ENCODE results near the gene CXorf66. TPM values are rescaled to one million over a fixed set of nuclear protein-coding genes. Genes with fewer than 3 reads are reported as not detected.

The CXorf66 gene, protein sequence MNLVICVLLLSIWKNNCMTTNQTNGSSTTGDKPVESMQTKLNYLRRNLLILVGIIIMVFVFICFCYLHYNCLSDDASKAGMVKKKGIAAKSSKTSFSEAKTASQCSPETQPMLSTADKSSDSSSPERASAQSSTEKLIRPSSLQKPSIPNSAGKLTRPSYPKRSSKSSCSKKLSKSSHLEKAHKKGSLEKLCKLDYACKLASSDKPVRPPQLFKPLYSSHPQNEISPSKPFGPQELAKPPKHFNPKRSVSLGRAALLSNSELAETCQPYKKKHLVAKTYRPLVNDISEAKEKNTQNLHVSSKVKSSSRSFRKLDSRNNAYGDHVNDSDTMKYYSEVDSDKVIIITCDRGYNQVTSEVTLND
- total RNA-seq: not detected
- not detected for polyA plus RNA-seq (2013, experiment 1 of 2)
- polyA plus RNA-seq (2013, experiment 2 of 2): not detected
- long read RNA-seq, experiment 1: 0 reads
- long read RNA-seq, experiment 2: 0 reads
- long read RNA-seq, experiment 3: 0 reads
- long read RNA-seq, experiment 4: 0 reads

DNA sequence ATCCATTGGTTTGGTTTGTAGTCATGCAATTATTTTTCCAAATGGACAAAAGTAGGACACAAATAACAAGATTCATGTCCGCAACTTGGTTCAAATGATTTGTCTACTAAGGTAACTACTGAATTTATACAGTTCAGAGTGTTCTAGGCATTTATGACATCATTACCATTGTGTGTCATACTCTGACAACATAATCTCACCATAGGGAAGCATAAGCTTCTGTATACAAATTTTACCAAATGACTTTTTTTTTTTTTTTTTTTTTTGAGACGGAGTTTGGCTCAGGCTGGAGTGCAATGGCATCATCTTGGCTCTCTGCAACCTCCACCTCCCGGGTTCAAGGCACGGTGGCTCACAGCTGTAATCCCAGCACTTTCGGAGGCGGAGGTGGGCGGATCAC lies at the start of gene CXorf66:
CXorf66 (minus strand) TSS at position 101 of the 400 bp plus-strand sequence; CDS start at position 76, 25 bp downstream.
- WGBS, 2 experiments (ENCODE audit: insufficient coverage in 1 of 2, insufficient read length in 1 of 2): 98 to 100% methylated on average over 3 to 7 of the region's 7 CpGs
- TF ChIP-seq, protein P1, sequence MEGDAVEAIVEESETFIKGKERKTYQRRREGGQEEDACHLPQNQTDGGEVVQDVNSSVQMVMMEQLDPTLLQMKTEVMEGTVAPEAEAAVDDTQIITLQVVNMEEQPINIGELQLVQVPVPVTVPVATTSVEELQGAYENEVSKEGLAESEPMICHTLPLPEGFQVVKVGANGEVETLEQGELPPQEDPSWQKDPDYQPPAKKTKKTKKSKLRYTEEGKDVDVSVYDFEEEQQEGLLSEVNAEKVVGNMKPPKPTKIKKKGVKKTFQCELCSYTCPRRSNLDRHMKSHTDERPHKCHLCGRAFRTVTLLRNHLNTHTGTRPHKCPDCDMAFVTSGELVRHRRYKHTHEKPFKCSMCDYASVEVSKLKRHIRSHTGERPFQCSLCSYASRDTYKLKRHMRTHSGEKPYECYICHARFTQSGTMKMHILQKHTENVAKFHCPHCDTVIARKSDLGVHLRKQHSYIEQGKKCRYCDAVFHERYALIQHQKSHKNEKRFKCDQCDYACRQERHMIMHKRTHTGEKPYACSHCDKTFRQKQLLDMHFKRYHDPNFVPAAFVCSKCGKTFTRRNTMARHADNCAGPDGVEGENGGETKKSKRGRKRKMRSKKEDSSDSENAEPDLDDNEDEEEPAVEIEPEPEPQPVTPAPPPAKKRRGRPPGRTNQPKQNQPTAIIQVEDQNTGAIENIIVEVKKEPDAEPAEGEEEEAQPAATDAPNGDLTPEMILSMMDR (conservative IDR thresholded peaks at IDR 0.05): no peak
- peaks cover 6% of the 10 kb centered on the region for H3K9me3 Mint-ChIP-seq

DNA sequence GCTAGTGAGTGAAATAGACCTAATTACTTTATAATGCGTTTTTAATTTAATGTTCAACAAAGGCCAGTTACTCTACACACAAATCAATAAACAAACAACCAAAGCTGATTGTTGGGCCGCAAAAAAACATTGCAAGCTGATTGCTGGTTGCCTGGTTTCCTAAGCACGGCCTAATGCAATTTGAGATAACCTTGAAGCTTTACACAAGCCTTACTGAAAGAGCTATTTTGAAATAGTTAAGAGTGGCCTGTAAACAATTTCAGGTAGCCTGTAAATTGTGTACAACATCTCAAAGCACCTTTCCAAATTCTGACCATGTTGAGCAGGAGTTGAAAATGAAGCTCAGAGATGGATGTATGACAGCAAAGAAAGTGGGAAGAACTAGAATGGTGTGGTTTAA lies 17.5 kb upstream of the CXorf66 start:
- no peak overlapping the region for H3K27ac ChIP-seq (ENCODE audit: low read depth, low read length)
- no peaks in the 10 kb centered on the region for H3K27me3 ChIP-seq (ENCODE audit: control insufficient read depth, insufficient read depth, low read length, poor library complexity, severe bottlenecking)
- TF ChIP-seq, protein P1 (conservative IDR thresholded peaks at IDR 0.05): no peak
- Mint-ChIP-seq H3K36me3 (ENCODE audit: low read depth) (no peaks in the 10 kb centered on the region), H3K4me1 (peaks cover 4% of the 10 kb centered on the region), H3K4me3 (no peak overlapping the region), H3K9me3 (no peaks in the 10 kb centered on the region), H3K27me3 (ENCODE audit: insufficient read depth) (no peaks in the 10 kb centered on the region), H3K27ac (peak overlapping the region; percentile 53)
- H3K4me3 ChIP-seq (ENCODE audit: low read length): no peak overlapping the region
- WGBS, 2 experiments (ENCODE audit: insufficient coverage in 1 of 2, insufficient read length in 1 of 2): 95% methylated on average over 3 of the region's 3 CpGs; no CpG with 5 or more reads in 1 of the 2 experiments
- H3K4me1 ChIP-seq (ENCODE audit: control insufficient read depth, insufficient read depth, low read length): no peaks in the 10 kb centered on the region
- DNase-seq: no peak
- H3K9ac ChIP-seq (ENCODE audit: extremely low read depth, low read length, poor library complexity, severe bottlenecking): no peak overlapping the region
- no peaks in the 10 kb centered on the region for H3K36me3 ChIP-seq (ENCODE audit: control insufficient read depth, insufficient read depth, low read length)
- H3K9me3 ChIP-seq (ENCODE audit: control insufficient read depth, low read length): no peaks in the 10 kb centered on the region

More for the DNA sequence above, at the start of gene CXorf66:
- Histone ChIP-seq H3K9ac (ENCODE audit: extremely low read depth, low read length, poor library complexity, severe bottlenecking) (no peak within 1 kb of the TSS), H3K4me3 (ENCODE audit: low read length) (no peak within 1 kb of the TSS), H3K27me3 (ENCODE audit: control insufficient read depth, insufficient read depth, low read length, poor library complexity, severe bottlenecking) (no peaks in the 10 kb centered on the region), H3K4me1 (ENCODE audit: control insufficient read depth, insufficient read depth, low read length) (no peaks in the 10 kb centered on the region), H3K9me3 (ENCODE audit: control insufficient read depth, low read length) (no peaks in the 10 kb centered on the region), H3K36me3 (ENCODE audit: control insufficient read depth, insufficient read depth, low read length) (no peaks in the 10 kb centered on the region), H3K27ac (ENCODE audit: low read depth, low read length) (no peak within 1 kb of the TSS)
- Mint-ChIP-seq H3K27ac (no peak within 1 kb of the TSS), H3K36me3 (ENCODE audit: low read depth) (no peaks in the 10 kb centered on the region), H3K4me1 (peaks cover 4% of the 10 kb centered on the region), H3K27me3 (ENCODE audit: insufficient read depth) (peaks cover 30% of the 10 kb centered on the region), H3K4me3 (no peak within 1 kb of the TSS)
- no peak for DNase-seq

DNA sequence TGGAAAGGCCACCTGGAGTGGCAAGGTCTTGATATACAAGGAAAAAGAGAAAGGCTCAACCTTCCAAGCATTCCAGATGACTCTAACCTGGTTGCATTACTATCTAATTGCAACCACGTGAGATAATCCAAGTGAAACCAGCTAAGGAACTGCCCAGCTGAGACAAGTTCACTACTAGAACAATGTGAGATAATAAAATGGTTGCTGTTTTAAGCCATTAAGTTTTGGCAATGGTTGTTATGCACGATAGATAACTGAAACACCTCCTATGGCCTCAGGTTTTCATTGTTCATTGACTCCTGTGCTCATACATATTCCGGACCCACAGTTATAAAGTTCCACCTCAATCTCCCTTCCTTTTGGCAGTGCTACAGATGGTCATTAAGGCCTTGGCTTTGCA lies 9.2 kb upstream of the CXorf66 start:
- no peaks in the 10 kb centered on the region for H3K9me3 ChIP-seq (ENCODE audit: control insufficient read depth, low read length)
- no peaks in the 10 kb centered on the region for H3K36me3 ChIP-seq (ENCODE audit: control insufficient read depth, insufficient read depth, low read length)
- TF ChIP-seq, protein P1 (conservative IDR thresholded peaks at IDR 0.05): no peak
- DNase-seq: no peak
- Mint-ChIP-seq H3K9me3 (peaks cover 9% of the 10 kb centered on the region), H3K27ac (no peak overlapping the region), H3K4me3 (no peak overlapping the region), H3K36me3 (ENCODE audit: low read depth) (no peaks in the 10 kb centered on the region), H3K27me3 (ENCODE audit: insufficient read depth) (peaks cover 33% of the 10 kb centered on the region), H3K4me1 (peaks cover 9% of the 10 kb centered on the region)
- 92% methylated on average over 3 of the region's 3 CpGs; no CpG with 5 or more reads in 1 of the 2 experiments for WGBS, 2 experiments (ENCODE audit: insufficient coverage in 1 of 2, insufficient read length in 1 of 2)
- H3K9ac ChIP-seq (ENCODE audit: extremely low read depth, low read length, poor library complexity, severe bottlenecking): no peak overlapping the region
- H3K27ac ChIP-seq (ENCODE audit: low read depth, low read length): no peak overlapping the region
- no peak overlapping the region for H3K4me3 ChIP-seq (ENCODE audit: low read length)
- H3K4me1 ChIP-seq (ENCODE audit: control insufficient read depth, insufficient read depth, low read length): no peaks in the 10 kb centered on the region
- H3K27me3 ChIP-seq (ENCODE audit: control insufficient read depth, insufficient read depth, low read length, poor library complexity, severe bottlenecking): no peaks in the 10 kb centered on the region

Data from endodermal cell (in vitro differentiated cells).